HepG2 (cell line): ENCODE results near the gene HAGH. TPM values are rescaled to one million over a fixed set of nuclear protein-coding genes. Genes with fewer than 3 reads are reported as not detected.

Experiments used
- ARID4A ChIP-seq: sonication (generic); formaldehyde crosslinking; IDR thresholded peaks from 2 replicates; pipeline ENCODE4 v1.5.0; 2020; ENCODE audit warnings: mild to moderate bottlenecking, missing genetic modification reagents, borderline replicate concordance
- BATF2 ChIP-seq: sonication (generic); formaldehyde crosslinking; IDR thresholded peaks from 2 replicates; pipeline ENCODE4 v1.8.0; 2022; ENCODE audit warnings: mild to moderate bottlenecking, missing genetic modification reagents, moderate library complexity
- FOXO1 ChIP-seq: sonication (generic); formaldehyde crosslinking; IDR thresholded peaks from 2 replicates; pipeline ENCODE4 v1.4.0; 2020; ENCODE audit warnings: missing genetic modification reagents
- GATA4 ChIP-seq: sonication (generic); IDR thresholded peaks from 2 replicates; pipeline ENCODE4 v1.6.1; 2016; ENCODE audit warnings: antibody characterized with exemption, low read depth, borderline replicate concordance
- HNF4A ChIP-seq: sonication (generic); formaldehyde crosslinking; IDR thresholded peaks from 2 replicates; pipeline ENCODE4 v1.4.0; 2020; ENCODE audit warnings: missing genetic modification reagents
- KMT2B ChIP-seq: IDR thresholded peaks from 2 replicates; pipeline ENCODE4 v1.6.1; 2016; ENCODE audit warnings: missing genetic modification reagents, missing compliant biosample characterization
- PRDM10 ChIP-seq: sonication (generic); formaldehyde crosslinking; IDR thresholded peaks from 2 replicates; pipeline ENCODE4 v1.4.0; 2020; ENCODE audit warnings: low read depth, missing genetic modification reagents
- ZNF367 ChIP-seq: sonication (generic); formaldehyde crosslinking; IDR thresholded peaks from 2 replicates; pipeline ENCODE4 v1.4.0; 2020; ENCODE audit warnings: missing genetic modification reagents, borderline replicate concordance
- polyA plus RNA-seq, 8 experiments: library from polyadenylated mRNA; depleted of rRNA in 3 of 8; stranded (reverse) in 7 of 8; unstranded in 1 of 8; fragments of >200 nt; fragmentation: Illumina TruSeq in 4 of 8; extraction: Trizol in 4 of 8; gene quantifications; 2 replicates each; pipeline versions ENCODE4 v1.2.1 to v1.2.3, GENCODE V29; 2011 to 2016; ENCODE audit warnings: low read depth in 4 of 8, missing spikeins in 1 of 8, mixed read lengths in 1 of 8; ENCODE audit not compliant: insufficient read depth in 1 of 8
- total RNA-seq, 5 experiments: library from RNA; depleted of rRNA; stranded (reverse); fragments of >200 nt; fragmentation: Illumina TruSeq; extraction: Trizol; gene quantifications; 2 replicates each; pipeline ENCODE4 v1.2.3, GENCODE V29; 2016; ENCODE audit warnings: low read depth in 1 of 5
- TF ChIP-seq, protein P1 (sequence below): sonication (generic); formaldehyde crosslinking; IDR thresholded peaks from 2 replicates; pipeline ENCODE4 v1.4.0; 2020; ENCODE audit warnings: mild to moderate bottlenecking, missing genetic modification reagents
- TF ChIP-seq, protein P2 (sequence below): sonication (generic); formaldehyde crosslinking; IDR thresholded peaks from 2 replicates; pipeline ENCODE4 v1.5.1; 2020; ENCODE audit warnings: mild to moderate bottlenecking, missing genetic modification reagents

HAGH gene
- total and polyA plus RNA-seq, 2 of the 13 experiments (the other 11 are each of a cell fraction or from before 2014, with no cell fraction given) = 70.4 to 95.4 TPM

GRCh38 chr16:1772908-1773702 lies 53.5 kb downstream of the HAGH start, which contains the start of gene MRPS34 (continued):
- TF ChIP-seq ARID4A (CRISPR knock-in tag) = peak; percentile 97
- TF ChIP-seq ZNF367 = no peak; the same call in 1 of the 2 replicates
- peak; percentile 46 for TF ChIP-seq HNF4A (CRISPR knock-in tag)
- peak; percentile 85 for TF ChIP-seq KMT2B (CRISPR knock-in tag)
- peak; percentile 37; the same call in 1 of the 2 replicates for TF ChIP-seq PRDM10
- TF ChIP-seq BATF2 = peak; percentile 97
- TF ChIP-seq, protein P1, sequence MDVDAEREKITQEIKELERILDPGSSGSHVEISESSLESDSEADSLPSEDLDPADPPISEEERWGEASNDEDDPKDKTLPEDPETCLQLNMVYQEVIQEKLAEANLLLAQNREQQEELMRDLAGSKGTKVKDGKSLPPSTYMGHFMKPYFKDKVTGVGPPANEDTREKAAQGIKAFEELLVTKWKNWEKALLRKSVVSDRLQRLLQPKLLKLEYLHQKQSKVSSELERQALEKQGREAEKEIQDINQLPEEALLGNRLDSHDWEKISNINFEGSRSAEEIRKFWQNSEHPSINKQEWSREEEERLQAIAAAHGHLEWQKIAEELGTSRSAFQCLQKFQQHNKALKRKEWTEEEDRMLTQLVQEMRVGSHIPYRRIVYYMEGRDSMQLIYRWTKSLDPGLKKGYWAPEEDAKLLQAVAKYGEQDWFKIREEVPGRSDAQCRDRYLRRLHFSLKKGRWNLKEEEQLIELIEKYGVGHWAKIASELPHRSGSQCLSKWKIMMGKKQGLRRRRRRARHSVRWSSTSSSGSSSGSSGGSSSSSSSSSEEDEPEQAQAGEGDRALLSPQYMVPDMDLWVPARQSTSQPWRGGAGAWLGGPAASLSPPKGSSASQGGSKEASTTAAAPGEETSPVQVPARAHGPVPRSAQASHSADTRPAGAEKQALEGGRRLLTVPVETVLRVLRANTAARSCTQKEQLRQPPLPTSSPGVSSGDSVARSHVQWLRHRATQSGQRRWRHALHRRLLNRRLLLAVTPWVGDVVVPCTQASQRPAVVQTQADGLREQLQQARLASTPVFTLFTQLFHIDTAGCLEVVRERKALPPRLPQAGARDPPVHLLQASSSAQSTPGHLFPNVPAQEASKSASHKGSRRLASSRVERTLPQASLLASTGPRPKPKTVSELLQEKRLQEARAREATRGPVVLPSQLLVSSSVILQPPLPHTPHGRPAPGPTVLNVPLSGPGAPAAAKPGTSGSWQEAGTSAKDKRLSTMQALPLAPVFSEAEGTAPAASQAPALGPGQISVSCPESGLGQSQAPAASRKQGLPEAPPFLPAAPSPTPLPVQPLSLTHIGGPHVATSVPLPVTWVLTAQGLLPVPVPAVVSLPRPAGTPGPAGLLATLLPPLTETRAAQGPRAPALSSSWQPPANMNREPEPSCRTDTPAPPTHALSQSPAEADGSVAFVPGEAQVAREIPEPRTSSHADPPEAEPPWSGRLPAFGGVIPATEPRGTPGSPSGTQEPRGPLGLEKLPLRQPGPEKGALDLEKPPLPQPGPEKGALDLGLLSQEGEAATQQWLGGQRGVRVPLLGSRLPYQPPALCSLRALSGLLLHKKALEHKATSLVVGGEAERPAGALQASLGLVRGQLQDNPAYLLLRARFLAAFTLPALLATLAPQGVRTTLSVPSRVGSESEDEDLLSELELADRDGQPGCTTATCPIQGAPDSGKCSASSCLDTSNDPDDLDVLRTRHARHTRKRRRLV (CRISPR knock-in tag) = no peak
- no peak for TF ChIP-seq GATA4
- peak; percentile 60; the same call in 1 of the 2 replicates for TF ChIP-seq FOXO1 (CRISPR knock-in tag)
- TF ChIP-seq, protein P2, sequence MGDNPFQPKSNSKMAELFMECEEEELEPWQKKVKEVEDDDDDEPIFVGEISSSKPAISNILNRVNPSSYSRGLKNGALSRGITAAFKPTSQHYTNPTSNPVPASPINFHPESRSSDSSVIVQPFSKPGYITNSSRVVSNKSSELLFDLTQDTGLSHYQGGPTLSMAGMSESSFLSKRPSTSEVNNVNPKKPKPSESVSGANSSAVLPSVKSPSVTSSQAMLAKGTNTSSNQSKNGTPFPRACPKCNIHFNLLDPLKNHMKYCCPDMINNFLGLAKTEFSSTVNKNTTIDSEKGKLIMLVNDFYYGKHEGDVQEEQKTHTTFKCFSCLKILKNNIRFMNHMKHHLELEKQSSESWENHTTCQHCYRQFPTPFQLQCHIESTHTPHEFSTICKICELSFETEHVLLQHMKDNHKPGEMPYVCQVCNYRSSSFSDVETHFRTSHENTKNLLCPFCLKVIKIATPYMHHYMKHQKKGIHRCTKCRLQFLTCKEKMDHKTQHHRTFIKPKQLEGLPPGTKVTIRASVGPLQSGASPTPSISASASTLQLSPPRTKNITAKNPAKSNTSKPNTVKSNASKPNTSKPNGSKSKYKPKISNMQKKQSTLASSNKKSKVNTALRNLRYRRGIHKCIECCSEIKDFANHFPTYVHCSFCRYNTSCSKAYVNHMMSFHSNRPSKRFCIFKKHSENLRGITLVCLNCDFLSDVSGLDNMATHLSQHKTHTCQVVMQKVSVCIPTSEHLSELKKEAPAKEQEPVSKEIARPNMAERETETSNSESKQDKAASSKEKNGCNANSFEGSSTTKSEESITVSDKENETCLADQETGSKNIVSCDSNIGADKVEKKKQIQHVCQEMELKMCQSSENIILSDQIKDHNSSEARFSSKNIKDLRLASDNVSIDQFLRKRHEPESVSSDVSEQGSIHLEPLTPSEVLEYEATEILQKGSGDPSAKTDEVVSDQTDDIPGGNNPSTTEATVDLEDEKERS (CRISPR knock-in tag) = no peak
